NCI-H2107 (cell line): ENCODE results near the gene ST7L.
"Not testable (repeated sequence)": the region's sequence is repeated elsewhere in the genome, so short reads cannot be mapped to it uniquely, and the experiment has no call there.

Experiments used
- DNase-seq: peaks from one replicate; lab custom pipeline; 2025; lab: John Stamatoyannopoulos, UW

Gene ST7L

DNA sequence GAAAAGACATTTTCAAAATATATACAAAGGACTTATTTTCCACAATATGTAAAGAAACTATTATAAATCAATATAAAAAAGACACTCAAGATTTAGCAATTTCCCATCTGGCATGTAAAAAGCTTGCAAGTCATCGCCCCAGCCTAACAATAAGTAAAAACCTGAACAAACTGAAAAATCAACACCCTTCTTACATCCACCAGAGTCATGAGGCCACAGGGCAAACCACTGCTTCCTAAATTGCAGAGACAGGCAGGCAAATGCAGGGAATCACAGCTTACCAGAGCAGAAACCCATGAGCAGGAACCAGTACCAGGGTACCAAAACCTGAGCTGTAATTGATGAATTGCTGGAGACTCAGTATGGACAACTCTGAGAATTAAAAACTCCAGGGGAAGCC, 126.9 kb downstream of the ST7L start:
- no peak for DNase-seq

DNA sequence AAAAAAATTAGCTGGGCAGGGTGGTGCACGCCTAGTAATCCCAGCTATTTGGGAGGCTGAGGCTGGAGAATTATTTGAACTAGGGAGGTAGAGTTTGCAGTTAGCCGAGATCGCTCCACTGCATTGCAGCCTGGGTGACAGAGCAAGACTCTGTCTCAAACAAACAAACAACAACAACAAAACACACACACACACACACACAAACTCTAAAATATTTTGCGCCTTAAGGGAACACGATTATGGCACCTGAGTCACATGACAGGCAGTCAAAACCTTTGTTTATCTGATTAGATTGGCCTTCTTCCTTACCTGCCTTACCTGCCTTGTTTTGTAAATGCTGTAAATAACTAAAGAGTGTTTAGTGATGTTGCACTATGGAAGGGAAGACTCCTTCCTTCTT, 130.8 kb downstream of the ST7L start:
- no peak for DNase-seq

DNA sequence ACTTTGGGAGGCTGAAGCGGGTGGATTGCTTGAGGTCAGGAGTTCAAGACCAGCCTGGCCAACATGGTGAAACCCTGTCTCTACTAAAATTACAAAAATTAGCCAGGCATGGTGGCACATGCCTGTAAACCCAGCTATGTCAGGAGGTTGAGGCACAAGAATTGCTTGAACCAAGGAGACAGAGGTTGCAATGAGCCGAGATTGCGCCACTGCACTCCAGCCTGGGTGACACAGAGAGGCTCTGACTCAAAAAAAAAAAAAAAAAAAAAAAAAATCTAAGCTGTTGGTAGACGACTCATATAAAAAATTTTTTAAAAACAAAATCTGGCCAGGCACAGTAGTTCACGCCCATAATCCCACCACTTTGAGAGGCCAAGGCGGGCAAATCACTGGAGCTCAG, 131.3 kb downstream of the ST7L start:
- not testable (repeated sequence) for DNase-seq

DNA sequence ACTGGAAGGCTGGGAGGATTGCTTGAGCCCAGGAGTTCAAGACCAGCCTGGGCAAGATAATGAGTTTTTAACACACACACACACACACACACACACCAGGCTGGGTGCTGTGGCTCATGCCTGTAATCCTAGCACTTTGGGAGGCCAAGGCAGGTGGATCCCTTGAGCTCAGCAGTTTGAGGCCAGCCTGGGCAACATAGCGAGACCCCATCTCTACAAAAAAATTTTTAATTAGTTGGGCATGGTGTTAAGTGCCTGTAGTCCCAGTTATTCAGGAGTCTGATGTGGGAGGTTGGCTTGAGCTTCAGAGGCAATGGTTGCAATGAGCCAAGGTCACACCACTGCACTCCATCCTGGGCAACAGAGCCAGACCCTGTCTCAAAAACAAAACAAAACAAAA, 132.9 kb downstream of the ST7L start:
- DNase-seq, result not testable (repeated sequence)

DNA sequence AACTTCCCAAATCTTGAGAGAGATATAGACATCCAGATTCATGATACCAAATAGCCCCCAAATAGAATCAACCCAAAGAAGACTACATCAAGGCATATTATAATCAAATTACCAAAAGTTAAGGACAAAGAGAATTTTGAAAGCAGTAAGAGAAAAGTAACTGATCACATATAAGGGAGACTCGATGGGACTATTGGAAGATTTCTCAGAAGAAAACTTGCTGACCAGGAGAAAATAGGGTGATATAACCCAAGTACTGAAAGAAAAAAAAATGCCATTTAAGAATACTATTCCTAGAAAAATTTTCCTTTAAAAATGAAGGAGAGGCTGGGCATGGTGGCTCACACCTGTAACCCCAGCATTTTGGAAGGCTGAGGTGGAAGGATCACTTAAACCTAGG, 140.6 kb downstream of the ST7L start:
- no peak for DNase-seq

DNA sequence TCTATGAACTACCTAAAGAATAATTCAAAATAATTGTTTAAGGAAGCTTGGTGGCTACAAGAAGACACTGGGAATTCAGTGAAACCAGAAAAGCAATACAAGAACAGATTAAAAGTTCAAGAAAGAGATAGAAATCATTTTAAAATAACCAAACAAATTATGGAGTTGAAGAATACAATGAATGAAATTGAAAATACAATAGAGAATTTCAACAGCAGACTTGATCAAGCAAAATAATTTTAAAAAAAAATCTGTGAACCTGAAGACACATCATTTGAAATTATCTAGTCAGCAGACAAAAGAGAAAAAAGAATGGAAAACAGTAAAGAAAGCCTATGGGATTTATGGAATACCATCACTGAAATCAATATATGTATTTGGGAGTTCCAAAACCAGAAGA, 141.4 kb downstream of the ST7L start:
- DNase-seq, result no peak
